HL-60 (cell line): ENCODE data around the gene SYK.

ENCODE experiments used
- DNase-seq, 2 experiments: peaks; one replicate each; pipeline ENCODE4 v3.0.0-alpha.2; 2010 to 2020; ENCODE audit warnings: low read depth in 1 of 2, low spot score in 1 of 2
- H3K27ac ChIP-seq: fragments of 250-450 bp; sonication (Bioruptor Pico); replicated peaks from 2 replicates; pipeline ENCODE4 v1.5.1; 2020; ENCODE audit warnings: mild to moderate bottlenecking, moderate library complexity
- H3K27me3 ChIP-seq: fragments of 250-450 bp; sonication (Bioruptor Pico); 2 replicates; pipeline ENCODE4 v1.5.1; 2021; ENCODE audit warnings: mild to moderate bottlenecking, moderate library complexity; ENCODE audit not compliant: insufficient read depth, poor library complexity, severe bottlenecking
- H3K4me3 ChIP-seq: replicated peaks from 2 replicates; pipeline ENCODE4 v1.5.1; 2011; ENCODE audit warnings: mild to moderate bottlenecking, control low read depth, low read length; ENCODE audit not compliant: insufficient read depth
- CTCF ChIP-seq: IDR thresholded peaks from one replicate; pipeline ENCODE4 v1.5.1; 2011; ENCODE audit warnings: low read length, control low read depth, inconsistent platforms; ENCODE audit not compliant: insufficient read depth
- GABPA ChIP-seq: IDR thresholded peaks from 2 replicates; pipeline ENCODE4 v1.6.1; 2012; ENCODE audit warnings: low read depth
- POLR2AphosphoS5 ChIP-seq: IDR thresholded peaks from 2 replicates; pipeline ENCODE4 v1.6.1; 2012; ENCODE audit warnings: low read depth
- SPI1 ChIP-seq: IDR thresholded peaks from 2 replicates; pipeline ENCODE4 v1.6.1; 2012; ENCODE audit warnings: low read depth, mild to moderate bottlenecking, borderline replicate concordance
- TF ChIP-seq, protein P1 (sequence below): IDR thresholded peaks from 2 replicates; pipeline ENCODE4 v1.6.1; 2012; ENCODE audit warnings: low read depth; ENCODE audit not compliant: insufficient replicate concordance

Gene SYK

DNA sequence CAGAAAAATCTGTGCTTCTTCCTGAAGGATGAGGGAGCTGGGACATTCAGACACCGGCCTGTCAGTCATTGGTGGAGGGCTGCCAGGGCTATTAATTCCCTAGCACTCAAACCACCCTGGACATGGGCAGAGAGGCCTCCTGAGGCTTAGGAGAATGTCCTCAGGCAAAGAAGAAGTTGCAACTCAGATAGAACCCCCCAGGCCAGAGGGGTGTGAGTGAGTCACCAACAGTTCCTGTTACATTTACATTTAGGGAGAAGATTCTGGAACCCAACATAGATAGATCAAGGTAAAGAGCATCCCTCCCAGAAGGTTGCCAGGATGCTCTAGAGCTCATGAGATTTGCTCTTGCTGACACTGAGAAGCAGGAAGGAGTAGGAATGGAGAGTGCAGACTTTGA lies 29.2 kb upstream of the SYK start:
- Histone ChIP-seq H3K27me3 (no peaks in the 10 kb centered on the region), H3K27ac (no peak overlapping the region), H3K4me3 (no peak overlapping the region)
- DNase-seq: peak in 1 of 2 experiments; percentile 30
- TF ChIP-seq SPI1 (no peak), POLR2AphosphoS5 (no peak), CTCF (no peak), GABPA (no peak)
- TF ChIP-seq, protein P1, sequence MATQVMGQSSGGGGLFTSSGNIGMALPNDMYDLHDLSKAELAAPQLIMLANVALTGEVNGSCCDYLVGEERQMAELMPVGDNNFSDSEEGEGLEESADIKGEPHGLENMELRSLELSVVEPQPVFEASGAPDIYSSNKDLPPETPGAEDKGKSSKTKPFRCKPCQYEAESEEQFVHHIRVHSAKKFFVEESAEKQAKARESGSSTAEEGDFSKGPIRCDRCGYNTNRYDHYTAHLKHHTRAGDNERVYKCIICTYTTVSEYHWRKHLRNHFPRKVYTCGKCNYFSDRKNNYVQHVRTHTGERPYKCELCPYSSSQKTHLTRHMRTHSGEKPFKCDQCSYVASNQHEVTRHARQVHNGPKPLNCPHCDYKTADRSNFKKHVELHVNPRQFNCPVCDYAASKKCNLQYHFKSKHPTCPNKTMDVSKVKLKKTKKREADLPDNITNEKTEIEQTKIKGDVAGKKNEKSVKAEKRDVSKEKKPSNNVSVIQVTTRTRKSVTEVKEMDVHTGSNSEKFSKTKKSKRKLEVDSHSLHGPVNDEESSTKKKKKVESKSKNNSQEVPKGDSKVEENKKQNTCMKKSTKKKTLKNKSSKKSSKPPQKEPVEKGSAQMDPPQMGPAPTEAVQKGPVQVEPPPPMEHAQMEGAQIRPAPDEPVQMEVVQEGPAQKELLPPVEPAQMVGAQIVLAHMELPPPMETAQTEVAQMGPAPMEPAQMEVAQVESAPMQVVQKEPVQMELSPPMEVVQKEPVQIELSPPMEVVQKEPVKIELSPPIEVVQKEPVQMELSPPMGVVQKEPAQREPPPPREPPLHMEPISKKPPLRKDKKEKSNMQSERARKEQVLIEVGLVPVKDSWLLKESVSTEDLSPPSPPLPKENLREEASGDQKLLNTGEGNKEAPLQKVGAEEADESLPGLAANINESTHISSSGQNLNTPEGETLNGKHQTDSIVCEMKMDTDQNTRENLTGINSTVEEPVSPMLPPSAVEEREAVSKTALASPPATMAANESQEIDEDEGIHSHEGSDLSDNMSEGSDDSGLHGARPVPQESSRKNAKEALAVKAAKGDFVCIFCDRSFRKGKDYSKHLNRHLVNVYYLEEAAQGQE: no peak

- TF ChIP-seq, protein P1: no peak
- TF ChIP-seq CTCF: peak; percentile 22
- no peak for TF ChIP-seq GABPA
- Histone ChIP-seq H3K4me3 (no peak overlapping the region), H3K27me3 (no peaks in the 10 kb centered on the region), H3K27ac (no peak overlapping the region)
- DNase-seq: peak in 1 of 2 experiments; percentile 63
Measured at GRCh38 chr9:90773617-90774016, 28.0 kb upstream of the SYK start.

DNA sequence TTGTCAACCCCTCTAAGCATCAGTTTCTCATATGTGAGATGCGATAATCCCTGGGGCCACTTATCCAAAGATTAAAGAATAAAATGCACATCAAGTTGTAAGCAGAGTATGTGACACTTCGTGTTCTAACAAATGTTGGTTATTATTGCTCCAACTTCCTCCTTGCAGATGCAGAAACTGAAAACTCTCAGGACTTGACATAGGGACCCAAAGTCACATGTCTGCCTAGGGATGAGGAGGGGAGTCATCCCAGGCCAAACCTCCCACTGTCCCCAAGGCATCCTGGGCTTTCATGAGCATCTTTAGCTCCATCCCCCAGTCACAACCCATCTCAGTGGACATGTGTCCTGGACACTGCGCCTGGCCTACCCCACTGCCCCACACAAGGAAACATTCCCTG lies 27.5 kb upstream of the SYK start:
- Histone ChIP-seq H3K27ac (0 out of 2 replicates have a peak overlapping the region, but pooled peaks have one; percentile 3), H3K4me3 (no peak overlapping the region), H3K27me3 (no peaks in the 10 kb centered on the region)
- no peak for DNase-seq
- TF ChIP-seq, protein P1: no peak
- no peak for TF ChIP-seq POLR2AphosphoS5
- TF ChIP-seq CTCF: no peak
- no peak for TF ChIP-seq GABPA
- no peak for TF ChIP-seq SPI1
